ENCODE results near the gene ARHGEF6. TPM values are rescaled to one million over a fixed set of nuclear protein-coding genes. Genes with fewer than 3 reads are reported as not detected.
"Not testable (repeated sequence)": the region's sequence is repeated elsewhere in the genome, so short reads cannot be mapped to it uniquely, and the experiment has no call there.

ARHGEF6 gene, protein sequence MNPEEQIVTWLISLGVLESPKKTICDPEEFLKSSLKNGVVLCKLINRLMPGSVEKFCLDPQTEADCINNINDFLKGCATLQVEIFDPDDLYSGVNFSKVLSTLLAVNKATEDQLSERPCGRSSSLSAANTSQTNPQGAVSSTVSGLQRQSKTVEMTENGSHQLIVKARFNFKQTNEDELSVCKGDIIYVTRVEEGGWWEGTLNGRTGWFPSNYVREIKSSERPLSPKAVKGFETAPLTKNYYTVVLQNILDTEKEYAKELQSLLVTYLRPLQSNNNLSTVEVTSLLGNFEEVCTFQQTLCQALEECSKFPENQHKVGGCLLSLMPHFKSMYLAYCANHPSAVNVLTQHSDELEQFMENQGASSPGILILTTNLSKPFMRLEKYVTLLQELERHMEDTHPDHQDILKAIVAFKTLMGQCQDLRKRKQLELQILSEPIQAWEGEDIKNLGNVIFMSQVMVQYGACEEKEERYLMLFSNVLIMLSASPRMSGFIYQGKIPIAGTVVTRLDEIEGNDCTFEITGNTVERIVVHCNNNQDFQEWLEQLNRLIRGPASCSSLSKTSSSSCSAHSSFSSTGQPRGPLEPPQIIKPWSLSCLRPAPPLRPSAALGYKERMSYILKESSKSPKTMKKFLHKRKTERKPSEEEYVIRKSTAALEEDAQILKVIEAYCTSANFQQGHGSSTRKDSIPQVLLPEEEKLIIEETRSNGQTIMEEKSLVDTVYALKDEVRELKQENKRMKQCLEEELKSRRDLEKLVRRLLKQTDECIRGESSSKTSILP
- 8.6 TPM for total RNA-seq

DNA sequence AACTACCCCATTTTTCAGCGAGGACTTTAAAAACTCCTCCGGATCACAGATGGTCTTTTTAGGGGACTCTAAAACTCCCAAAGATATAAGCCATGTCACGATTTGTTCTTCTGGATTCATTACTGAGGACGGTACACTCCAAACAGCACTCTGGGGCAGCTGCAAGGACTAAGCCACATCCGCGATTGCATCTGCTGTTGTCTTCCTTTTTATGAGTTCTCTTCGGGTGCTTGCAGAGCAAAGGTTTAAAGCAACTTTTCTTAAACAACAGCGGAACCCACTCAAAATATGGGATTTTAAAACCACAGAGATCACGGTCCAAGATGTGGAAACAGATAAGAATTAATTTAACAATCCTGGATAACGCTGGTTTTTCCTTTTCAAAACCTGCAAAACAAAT is at the start of gene ARHGEF6:
Gene ARHGEF6 (minus strand): TSS at position 170 of the 400 bp plus-strand sequence. CDS start 50 bp downstream, at position 120.
- FAIRE-seq, result no peak

GRCh38 chrX:136829413-136829812 is 48.7 kb upstream of the ARHGEF6 start:
- FAIRE-seq (no peak), DNase-seq (ENCODE audit: low spot score in 2 of 2) (no peak)

More for the DNA sequence above, at the start of gene ARHGEF6:
- DNase-seq (ENCODE audit: low spot score in 2 of 2), result no peak

- FAIRE-seq (no peak), DNase-seq (ENCODE audit: low spot score in 2 of 2) (no peak)
These were observed 48.1 kb upstream of the ARHGEF6 start for GRCh38 chrX:136828830-136829229.

- no peak for DNase-seq (ENCODE audit: low spot score in 2 of 2)
These were observed 46.3 kb upstream of the ARHGEF6 start for GRCh38 chrX:136827026-136827425.

GRCh38 chrX:136825771-136826170 is 45.0 kb upstream of the ARHGEF6 start:
- FAIRE-seq, result no peak

More at GRCh38 chrX:136827026-136827425, 46.3 kb upstream of the ARHGEF6 start:
- FAIRE-seq, result no peak

DNA sequence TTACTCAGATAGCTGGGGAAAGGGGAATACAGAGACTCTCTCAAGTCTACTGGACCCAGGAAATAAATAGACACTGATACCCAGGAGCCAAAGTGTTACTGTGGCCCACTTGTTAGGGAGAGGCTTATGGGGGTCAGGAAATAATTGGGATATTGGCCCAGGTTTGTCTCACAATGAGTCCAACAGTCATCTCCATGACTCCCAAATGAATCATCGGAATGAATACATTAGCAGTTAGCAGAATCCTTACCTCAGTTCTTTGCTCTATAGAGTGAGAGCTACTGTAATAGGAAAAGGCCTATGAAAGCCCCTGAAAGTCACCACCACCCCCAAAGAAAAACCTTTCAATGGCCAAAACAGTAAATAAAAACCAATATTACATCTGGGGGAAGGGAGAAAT is 42.4 kb upstream of the ARHGEF6 start:
- no peak for DNase-seq (ENCODE audit: low spot score in 2 of 2)
- FAIRE-seq, result no peak

More at GRCh38 chrX:136825771-136826170, 45.0 kb upstream of the ARHGEF6 start:
- no peak for DNase-seq (ENCODE audit: low spot score in 2 of 2)

GRCh38 chrX:136822337-136823095 is 41.8 kb upstream of the ARHGEF6 start:
- no peak for DNase-seq (ENCODE audit: low spot score in 2 of 2)
- no peak for FAIRE-seq

DNA sequence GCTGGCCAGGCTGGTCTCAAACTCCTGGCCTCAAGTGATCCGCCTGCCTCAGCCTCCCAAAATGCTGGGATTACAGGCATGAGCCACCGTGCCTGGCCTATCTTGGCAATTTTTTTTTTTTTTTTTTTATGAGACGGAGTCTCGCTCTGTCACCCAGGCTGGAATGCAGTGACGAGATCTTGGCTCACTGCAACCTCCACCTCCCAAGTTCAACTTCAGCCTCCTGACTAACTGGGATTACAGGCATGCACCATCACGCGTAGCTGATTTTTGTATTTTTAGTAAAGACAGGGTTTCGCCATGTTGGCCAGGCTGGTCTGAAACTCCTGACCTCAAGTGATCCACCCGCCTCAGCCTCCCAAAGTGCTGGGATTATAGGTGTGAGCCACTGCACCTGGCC is 39.0 kb upstream of the ARHGEF6 start:
- not testable (repeated sequence) for FAIRE-seq

GRCh38 chrX:136819031-136819703 is 38.4 kb upstream of the ARHGEF6 start:
- no peak for FAIRE-seq
- DNase-seq (ENCODE audit: low spot score in 2 of 2), result no peak

More for the DNA sequence above, 39.0 kb upstream of the ARHGEF6 start:
- not testable (repeated sequence) for DNase-seq (ENCODE audit: low spot score in 2 of 2)

- no peak for FAIRE-seq
- DNase-seq (ENCODE audit: low spot score in 2 of 2), result no peak
These were observed 36.2 kb upstream of the ARHGEF6 start for GRCh38 chrX:136816975-136817374.

DNA sequence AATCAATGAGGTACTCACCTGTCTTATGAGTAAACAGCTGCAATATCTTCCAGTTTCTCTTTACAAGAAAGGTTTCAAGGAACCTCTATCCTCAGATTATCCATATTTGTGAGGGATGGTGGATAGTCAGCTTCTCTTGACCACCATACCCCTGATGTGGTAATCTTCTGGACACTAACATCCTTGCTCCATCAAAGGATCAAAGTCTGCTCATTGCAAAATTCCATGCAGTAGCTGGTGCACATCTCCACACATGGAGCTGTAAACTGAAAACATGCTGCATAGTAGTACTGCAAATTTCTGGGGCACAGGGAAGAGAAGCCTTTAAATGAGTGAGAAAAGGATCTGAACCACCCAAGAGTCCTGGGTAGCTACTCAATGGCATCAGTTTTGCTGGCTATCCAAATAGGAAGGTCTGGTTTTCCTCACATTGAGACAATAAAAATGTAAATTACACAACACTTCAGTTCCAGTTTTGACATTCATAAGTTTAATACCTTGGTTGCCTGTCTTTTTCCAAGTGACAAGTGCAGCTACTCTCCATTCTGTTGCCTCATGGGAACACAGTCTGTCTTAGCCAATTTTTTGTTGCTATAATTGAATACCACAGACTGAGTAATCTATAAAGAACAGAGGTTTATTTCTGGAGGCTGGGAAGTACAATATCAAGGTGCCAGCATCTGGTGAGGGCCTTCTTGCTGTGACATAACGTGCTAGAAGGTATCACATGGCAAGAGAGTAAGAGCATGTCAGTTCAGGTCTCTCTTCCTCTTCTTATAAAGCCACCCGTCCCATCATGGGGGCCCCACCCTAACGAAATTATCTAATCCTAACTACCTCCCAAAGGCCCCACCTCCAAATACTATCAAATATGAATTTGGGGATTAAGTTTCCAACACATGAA is 34.4 kb upstream of the ARHGEF6 start:
- no peak for DNase-seq (ENCODE audit: low spot score in 2 of 2)
- no peak for FAIRE-seq

DNA sequence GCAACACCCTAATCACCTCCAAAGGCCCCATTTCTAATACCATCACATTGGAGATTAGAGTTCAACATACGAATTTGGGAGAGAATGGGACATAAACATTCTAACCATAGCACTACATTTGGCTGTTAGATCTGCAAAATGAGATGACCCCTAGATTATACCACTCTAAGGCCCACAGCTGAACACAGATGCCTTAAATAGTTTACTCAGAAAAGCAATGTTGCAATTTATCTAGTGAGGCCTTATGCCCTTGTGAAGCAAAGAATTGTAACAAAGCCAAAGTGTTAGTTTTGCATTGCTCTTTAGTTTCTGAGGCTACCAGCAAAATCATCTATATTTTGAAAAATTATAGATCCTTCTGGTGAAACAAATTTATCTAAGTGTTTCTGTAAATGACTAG is 31.6 kb upstream of the ARHGEF6 start:
- FAIRE-seq, result no peak
- DNase-seq (ENCODE audit: low spot score in 2 of 2), result no peak

DNA sequence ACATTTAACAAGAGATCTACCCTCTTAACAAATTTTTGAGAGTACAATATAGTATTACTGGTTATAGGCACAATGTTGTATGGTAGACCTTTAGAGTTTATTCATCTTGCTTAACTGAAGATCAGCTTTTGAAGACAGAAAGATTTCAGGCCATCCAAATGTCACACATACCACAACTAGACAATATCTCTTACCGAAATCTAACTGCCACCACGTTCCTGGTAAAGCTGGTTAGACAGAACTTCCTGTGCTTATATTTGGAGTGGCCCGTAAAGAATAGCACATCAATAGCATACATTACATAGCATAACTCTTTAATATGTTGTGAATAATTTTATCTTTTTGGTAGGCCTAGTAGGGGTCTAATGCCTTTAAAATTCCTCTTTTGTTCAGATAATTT is 29.8 kb upstream of the ARHGEF6 start:
- no peak for FAIRE-seq
- no peak for DNase-seq (ENCODE audit: low spot score in 2 of 2)

DNA sequence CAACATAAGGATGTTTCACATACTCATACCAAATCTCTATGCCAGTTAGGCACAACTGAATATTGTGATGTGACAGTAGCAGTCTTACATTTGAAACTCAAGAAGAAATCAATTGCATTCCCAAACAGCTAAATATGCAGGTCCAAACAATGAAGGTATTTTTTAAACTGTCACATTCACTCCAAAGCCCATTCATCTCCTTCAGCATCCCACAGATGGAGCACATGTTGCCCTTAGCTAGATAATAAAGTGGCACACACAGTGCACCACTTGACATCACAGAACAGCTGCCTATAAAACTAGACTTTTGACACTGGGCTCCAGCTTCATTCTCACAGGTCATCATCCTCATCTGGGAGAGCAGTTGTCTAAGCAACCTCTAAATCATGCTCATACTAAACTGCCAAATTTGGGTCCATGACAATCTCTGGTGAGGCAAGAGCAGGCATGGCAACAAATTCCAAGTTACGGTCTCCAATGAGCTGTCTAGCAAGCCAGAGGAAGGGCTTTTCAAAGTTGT is 26.2 kb upstream of the ARHGEF6 start:
- no peak for FAIRE-seq
- DNase-seq (ENCODE audit: low spot score in 2 of 2), result no peak

GRCh38 chrX:136802515-136802914 is 21.8 kb upstream of the ARHGEF6 start:
- no peak for DNase-seq (ENCODE audit: low spot score in 2 of 2)
- no peak for FAIRE-seq

DNA sequence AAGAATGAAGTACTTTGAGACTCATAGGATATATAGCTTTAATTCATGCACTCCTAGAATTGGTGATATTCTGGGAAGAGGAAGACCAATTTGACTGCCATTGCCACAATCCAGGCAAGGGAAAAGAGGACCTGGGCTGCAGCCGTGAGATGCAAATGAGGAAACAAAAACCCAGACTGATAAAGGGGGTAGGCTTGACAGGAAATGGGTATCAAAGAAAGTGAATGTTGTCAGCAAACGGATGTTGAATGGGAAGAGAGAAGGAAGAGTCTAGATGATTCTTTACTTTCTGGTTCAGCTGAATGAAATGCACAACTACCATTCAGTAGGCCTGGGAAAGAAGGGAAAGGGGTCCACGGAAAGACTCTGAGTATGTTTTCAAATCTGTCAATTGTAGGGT is 17.1 kb upstream of the ARHGEF6 start:
- DNase-seq (ENCODE audit: low spot score in 2 of 2), result no peak
- FAIRE-seq, result no peak

DNA sequence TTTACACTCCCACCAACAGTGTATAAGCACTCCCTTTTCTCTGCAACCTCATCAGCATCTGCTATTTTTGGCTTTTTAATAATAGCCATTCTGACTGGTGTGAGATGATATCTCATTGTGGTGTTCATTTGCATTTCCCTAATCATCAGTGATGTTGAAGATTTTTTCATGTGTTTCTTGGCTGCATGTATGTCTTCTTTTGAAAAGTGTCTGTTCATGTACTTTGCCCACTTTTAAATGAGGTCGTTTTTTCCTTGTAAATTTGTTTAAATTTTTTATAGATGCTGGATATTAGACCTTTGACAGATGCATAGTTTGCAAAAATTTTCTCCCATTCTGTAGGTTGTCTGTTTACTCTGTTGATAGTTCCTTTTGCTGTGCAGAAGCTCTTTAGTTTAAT is 14.4 kb upstream of the ARHGEF6 start:
- not testable (repeated sequence) for FAIRE-seq; DNase-seq (ENCODE audit: low spot score in 2 of 2)

- FAIRE-seq, result not testable (repeated sequence)
These were observed 13.9 kb upstream of the ARHGEF6 start for GRCh38 chrX:136794660-136795059.

DNA sequence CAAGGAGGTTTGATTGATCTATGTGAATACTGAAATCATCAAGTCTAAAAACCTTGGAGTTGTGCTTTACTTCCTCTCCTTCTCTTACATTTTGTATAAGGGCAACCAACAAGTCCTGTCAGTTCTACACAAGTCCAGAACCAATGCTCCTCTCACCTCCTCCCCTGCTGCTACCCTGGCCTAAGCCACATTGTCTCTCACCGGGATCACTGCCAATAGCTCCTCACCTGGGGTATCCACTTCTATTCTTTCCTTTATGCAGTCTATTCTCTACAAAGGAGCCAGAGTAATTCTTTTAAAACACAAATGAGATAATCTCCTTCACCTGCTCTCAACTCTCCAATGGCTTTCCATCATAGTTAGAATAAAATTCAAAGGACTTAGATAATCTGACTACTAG is 13.3 kb upstream of the ARHGEF6 start:
- FAIRE-seq (no peak), DNase-seq (ENCODE audit: low spot score in 2 of 2) (no peak)

More at GRCh38 chrX:136794660-136795059, 13.9 kb upstream of the ARHGEF6 start:
- not testable (repeated sequence) for DNase-seq (ENCODE audit: low spot score in 2 of 2)
